A673 (cell line): ENCODE results near the gene NELFE. TPM values are rescaled to one million over a fixed set of nuclear protein-coding genes. Genes with fewer than 3 reads are reported as not detected.
"Not testable (repeated sequence)": the region's sequence is repeated elsewhere in the genome, so short reads cannot be mapped to it uniquely, and the experiment has no call there.

Experiments
- BruUV-seq: library from RNA; stranded (reverse); fragments of 400-500 nt; replicated peaks from 2 replicates; lab custom pipeline; 2021; lab: Mats Ljungman, UMichigan
- CTCF ChIA-PET: fragments of 300-600 bp; sonication (Branson Sonifier 250); formaldehyde crosslinking; loops from one replicate; lab custom pipeline; 2022; ENCODE audit warnings: antibody characterized with exemption; lab: Charles Lee
- POLR2A ChIA-PET: fragments of 300-600 bp; sonication (Branson Sonifier 250); formaldehyde crosslinking; loops from one replicate; lab custom pipeline; 2022; ENCODE audit warnings: antibody characterized with exemption; ENCODE audit not compliant: low non-redundant PET; lab: Charles Lee
- DNase-seq: peaks from one replicate; pipeline ENCODE4 v3.0.0-alpha.2; 2015; ENCODE audit warnings: low spot score
- H3K27ac ChIP-seq: fragments of 200-600 bp; sonication (generic); 2 replicates; pipeline ENCODE4 v1.5.1; 2016; ENCODE audit warnings: mixed run types, low read depth, mild to moderate bottlenecking, mixed read lengths, antibody characterized with exemption, low read length; ENCODE audit not compliant: poor library complexity, severe bottlenecking
- H3K27me3 ChIP-seq: fragments of 200-600 bp; sonication (generic); replicated peaks from 2 replicates; pipeline ENCODE4 v1.6.1; 2017; ENCODE audit warnings: mixed run types, low read depth, mild to moderate bottlenecking, mixed read lengths, antibody characterized with exemption, low read length; ENCODE audit not compliant: insufficient read depth, poor library complexity
- H3K36me3 ChIP-seq: fragments of 200-600 bp; sonication (generic); 2 replicates; pipeline ENCODE4 v1.6.1; 2016; ENCODE audit warnings: mixed run types, mild to moderate bottlenecking, mixed read lengths, antibody characterized with exemption, low read length; ENCODE audit not compliant: insufficient read depth, poor library complexity, severe bottlenecking
- H3K4me1 ChIP-seq: fragments of 200-600 bp; sonication (generic); 2 replicates; pipeline ENCODE4 v1.6.1; 2017; ENCODE audit warnings: mixed run types, mild to moderate bottlenecking, mixed read lengths, antibody characterized with exemption, low read length; ENCODE audit not compliant: insufficient read depth, poor library complexity, severe bottlenecking
- H3K4me3 ChIP-seq: fragments of 200-600 bp; sonication (generic); 2 replicates; pipeline ENCODE4 v1.5.1; 2016; ENCODE audit warnings: low read depth, mixed run types, mild to moderate bottlenecking, mixed read lengths, low read length; ENCODE audit not compliant: poor library complexity, severe bottlenecking
- H3K9me3 ChIP-seq: fragments of 200-600 bp; sonication (generic); 2 replicates; pipeline ENCODE4 v1.6.1; 2016; ENCODE audit warnings: mixed run types, low read depth, mild to moderate bottlenecking, mixed read lengths, antibody characterized with exemption, low read length; ENCODE audit not compliant: poor library complexity, severe bottlenecking
- CTCF ChIP-seq: fragments of 300-800, 200-600 bp; sonication (generic); conservative IDR thresholded peaks from 2 replicates; pipeline ENCODE4 v1.5.1; 2017; ENCODE audit warnings: low read depth, mild to moderate bottlenecking, antibody characterized with exemption, low read length, moderate library complexity, mixed read lengths
- EZH2 ChIP-seq: fragments of 200-600 bp; sonication (generic); IDR thresholded peaks from 2 replicates; pipeline ENCODE4 v1.6.1; 2017; ENCODE audit warnings: borderline replicate concordance, low read depth, mild to moderate bottlenecking, mixed read lengths, antibody characterized with exemption, low read length; ENCODE audit not compliant: poor library complexity, severe bottlenecking
- intact Hi-C: fragments of 100-400 bp; cut with micrococcal nuclease; formaldehyde crosslinking; loops from one replicate; pipeline ENCODE4 v1.10.0; 2022; ENCODE audit not compliant: unreplicated experiment
- total RNA-seq: library from RNA; stranded (reverse); gene quantifications from 2 replicates; pipeline ENCODE4 v1.2.3, GENCODE V29; 2021

NELFE gene
- total RNA-seq, 1 experiment from 2014 or later, result 94.3 TPM

GRCh38 chr6:31908791-31909190, 50.0 kb downstream of the NELFE start:
- H3K27ac ChIP-seq, result no peak overlapping the region

GRCh38 chr6:31908255-31908654, 50.5 kb downstream of the NELFE start:
- POLR2A ChIA-PET, H3K9me3 ChIP-seq, H3K27ac ChIP-seq, H3K4me1 ChIP-seq, H3K4me3 ChIP-seq, BruUV-seq, intact Hi-C loops, CTCF ChIA-PET, H3K36me3 ChIP-seq, DNase-seq, H3K27me3 ChIP-seq: not testable (repeated sequence)

More at GRCh38 chr6:31908791-31909190, 50.0 kb downstream of the NELFE start:
- no peaks in the 10 kb centered on the region for H3K27me3 ChIP-seq
- H3K36me3 ChIP-seq, result no peaks in the 10 kb centered on the region
- no peaks in the 10 kb centered on the region for H3K4me1 ChIP-seq
- intact Hi-C loops, result no loop called here
- TF ChIP-seq CTCF, result no peak
- no peak for TF ChIP-seq EZH2
- POLR2A ChIA-PET, result interaction anchor here (0.7 kb wide), 1 partner anchor 11 kb away, joined by 4 read pairs; no protein-coding TSS in a partner anchor
- CTCF ChIA-PET, result interaction anchor here (0.6 kb wide), 1 partner anchor 11 kb away, joined by 4 read pairs; no protein-coding TSS in a partner anchor
- DNase-seq, result no peak
- BruUV-seq, result no TSS peak
- H3K9me3 ChIP-seq, result no peaks in the 10 kb centered on the region
- no peak overlapping the region for H3K4me3 ChIP-seq

- no peaks in the 10 kb centered on the region for H3K9me3 ChIP-seq
- intact Hi-C loops, result no loop called here
- H3K36me3 ChIP-seq, result no peaks in the 10 kb centered on the region
- H3K4me1 ChIP-seq, result peaks cover 6% of the 10 kb centered on the region
- no peak overlapping the region for H3K4me3 ChIP-seq
- ChIA-PET POLR2A (no interaction called here), CTCF (interaction anchor here (0.9 kb wide), 1 partner anchor 9 kb away, joined by 5 read pairs; no protein-coding TSS in a partner anchor)
- no peak for TF ChIP-seq EZH2
- no peak for TF ChIP-seq CTCF
- no TSS peak for BruUV-seq
- DNase-seq, result peak; percentile 63
- no peak overlapping the region for H3K27ac ChIP-seq
- H3K27me3 ChIP-seq, result no peaks in the 10 kb centered on the region
Observed at GRCh38 chr6:31907158-31907813, 51.5 kb downstream of the NELFE start.

- BruUV-seq, H3K27me3 ChIP-seq, intact Hi-C loops: not testable (repeated sequence)
Observed at GRCh38 chr6:31906727-31907126, 52.0 kb downstream of the NELFE start.

More at GRCh38 chr6:31906727-31907126, 52.0 kb downstream of the NELFE start:
- DNase-seq, H3K4me1 ChIP-seq, POLR2A ChIA-PET, H3K4me3 ChIP-seq, H3K36me3 ChIP-seq, H3K9me3 ChIP-seq, H3K27ac ChIP-seq: not testable (repeated sequence)
- CTCF ChIA-PET, result interaction anchor here (0.9 kb wide), 1 partner anchor 8 kb away, joined by 5 read pairs; no protein-coding TSS in a partner anchor
